Heart left ventricle (tissue), 13 donors: Measurements from ENCODE around the gene ZFAND3.

Source experiments
- POLR2A ChIP-seq, 2 donors: fragments of 450-650 bp; IDR thresholded peaks; one replicate each; pipeline ENCODE4 v1.6.1; 2017; ENCODE audit warnings: antibody characterized with exemption in 2 of 2, mild to moderate bottlenecking in 2 of 2, moderate library complexity in 2 of 2
- TF ChIP-seq, protein P1 (sequence below), 12 donors: fragments of 200-600 bp; sonication (generic) in 4 of 12; IDR thresholded peaks; one replicate each; pipeline versions ENCODE4 v1.5.0 to v1.8.0; 2018 to 2022; ENCODE audit warnings: antibody characterized with exemption in 12 of 12, mild to moderate bottlenecking in 5 of 12
- donor health status: ischemic (EF 13 %, LVEDD 7.1; RV severe dilation, severe dysfunction).
- donor health status: DM: no; HTN: yes; CAD: no.
- donor health status: DM: no; HTN: no; CAD: no.
- donor health status: ischemic (EF 25% LVEDD 6.9; RV normal size, moderate dysfunction).
- donor health status: ischemic (EF 25% LVEDD 5.7; RV mildly dilated, moderate dysfunction).
- donor health status: ischemic (EF 35%, LVEDD 5.7; RV mildly dilated, moderate dysfunction).
- donor health status: nonischemic (EF 11% LVEDD 7.7; RV severe dilation, severe dysfunction).
- donor health status: DM: yes; HTN: yes; CAD: no.
- donor health status: PGD.
- donor health status: ischemic (EF 29% LVEDD 5.4; RV normal size, mild dysfunction).
- donor health status: nonischemic (EF 23%, LVEDD 6.1; RV moderate dilation, normal function).

- TF ChIP-seq, protein P1, sequence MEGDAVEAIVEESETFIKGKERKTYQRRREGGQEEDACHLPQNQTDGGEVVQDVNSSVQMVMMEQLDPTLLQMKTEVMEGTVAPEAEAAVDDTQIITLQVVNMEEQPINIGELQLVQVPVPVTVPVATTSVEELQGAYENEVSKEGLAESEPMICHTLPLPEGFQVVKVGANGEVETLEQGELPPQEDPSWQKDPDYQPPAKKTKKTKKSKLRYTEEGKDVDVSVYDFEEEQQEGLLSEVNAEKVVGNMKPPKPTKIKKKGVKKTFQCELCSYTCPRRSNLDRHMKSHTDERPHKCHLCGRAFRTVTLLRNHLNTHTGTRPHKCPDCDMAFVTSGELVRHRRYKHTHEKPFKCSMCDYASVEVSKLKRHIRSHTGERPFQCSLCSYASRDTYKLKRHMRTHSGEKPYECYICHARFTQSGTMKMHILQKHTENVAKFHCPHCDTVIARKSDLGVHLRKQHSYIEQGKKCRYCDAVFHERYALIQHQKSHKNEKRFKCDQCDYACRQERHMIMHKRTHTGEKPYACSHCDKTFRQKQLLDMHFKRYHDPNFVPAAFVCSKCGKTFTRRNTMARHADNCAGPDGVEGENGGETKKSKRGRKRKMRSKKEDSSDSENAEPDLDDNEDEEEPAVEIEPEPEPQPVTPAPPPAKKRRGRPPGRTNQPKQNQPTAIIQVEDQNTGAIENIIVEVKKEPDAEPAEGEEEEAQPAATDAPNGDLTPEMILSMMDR (IDR thresholded peaks at IDR 0.05), result no peak
- no peak for TF ChIP-seq POLR2A (IDR thresholded peaks at IDR 0.05)
Measured at GRCh38 chr6:37865504-37865903, 46.0 kb downstream of the ZFAND3 start.
